Chondrocyte (in vitro differentiated cells): Measurements from ENCODE around the gene SLC39A8. TPM values are rescaled to one million over a fixed set of nuclear protein-coding genes. Genes with fewer than 3 reads are reported as not detected.
A peak's percentile ranks its signal among the peaks of the same experiment; 100 is the strongest.

Experiments
- DNase-seq: peaks from one replicate; pipeline ENCODE4 v3.0.0; 2021; ENCODE audit warnings: mixed read lengths, low spot score
- H3K27ac Mint-ChIP-seq: one replicate; pipeline ENCODE4 v1.8.0; 2021; ENCODE audit warnings: mild to moderate bottlenecking, moderate library complexity, mixed read lengths; ENCODE audit not compliant: unreplicated experiment
- H3K27me3 Mint-ChIP-seq: 2 replicates; pipeline ENCODE4 v1.8.0; 2021; ENCODE audit warnings: low read depth, mixed read lengths
- H3K36me3 Mint-ChIP-seq: 2 replicates; pipeline ENCODE4 v1.8.0; 2021; ENCODE audit warnings: low read depth, mixed read lengths
- H3K4me1 Mint-ChIP-seq: 2 replicates; pipeline ENCODE4 v1.8.0; 2021; ENCODE audit warnings: low read depth, mild to moderate bottlenecking, mixed read lengths
- H3K4me3 Mint-ChIP-seq: one replicate; pipeline ENCODE4 v1.8.0; 2021; ENCODE audit warnings: mild to moderate bottlenecking, moderate library complexity, mixed read lengths; ENCODE audit not compliant: unreplicated experiment
- H3K9me3 Mint-ChIP-seq: 2 replicates; pipeline ENCODE4 v1.8.0; 2021; ENCODE audit warnings: low read depth, mixed read lengths
- CTCF ChIP-seq: fragments of 200-600 bp; sonication (generic); IDR thresholded peaks from 2 replicates; pipeline ENCODE4 v1.5.0; 2021; ENCODE audit warnings: antibody characterized with exemption, mild to moderate bottlenecking, moderate library complexity
- total RNA-seq: library from RNA; stranded (reverse); gene quantifications from 3 replicates; pipeline ENCODE4 v1.2.1, GENCODE V29; 2021

The SLC39A8 gene
- total RNA-seq, 1 donor from 2014 or later: 1.8 TPM

GRCh38 chr4:102272318-102272717, 73.0 kb downstream of the SLC39A8 start:
- Mint-ChIP-seq H3K4me3 (no peak overlapping the region), H3K27ac (no peak overlapping the region), H3K9me3 (peaks cover 21% of the 10 kb centered on the region), H3K27me3 (no peaks in the 10 kb centered on the region), H3K36me3 (peaks cover 6% of the 10 kb centered on the region), H3K4me1 (no peaks in the 10 kb centered on the region)
- TF ChIP-seq CTCF: no peak
- DNase-seq: no peak

GRCh38 chr4:102268355-102268754, 76.9 kb downstream of the SLC39A8 start:
- Mint-ChIP-seq H3K27me3 (no peaks in the 10 kb centered on the region), H3K27ac (no peak overlapping the region), H3K4me3 (no peak overlapping the region), H3K36me3 (no peaks in the 10 kb centered on the region), H3K9me3 (no peaks in the 10 kb centered on the region), H3K4me1 (no peaks in the 10 kb centered on the region)
- no peak for TF ChIP-seq CTCF
- no peak for DNase-seq

GRCh38 chr4:102263024-102263787, 82.1 kb downstream of the SLC39A8 start:
- DNase-seq: no peak
- TF ChIP-seq CTCF: peak; percentile 91
- H3K4me1 Mint-ChIP-seq: peaks cover 3% of the 10 kb centered on the region
- no peak overlapping the region for H3K27ac Mint-ChIP-seq
- no peaks in the 10 kb centered on the region for H3K36me3 Mint-ChIP-seq
- peaks cover 1% of the 10 kb centered on the region for H3K27me3 Mint-ChIP-seq
- H3K4me3 Mint-ChIP-seq: no peak overlapping the region
- no peaks in the 10 kb centered on the region for H3K9me3 Mint-ChIP-seq

- TF ChIP-seq CTCF: no peak
- H3K9me3 Mint-ChIP-seq: no peaks in the 10 kb centered on the region
- no peak overlapping the region for H3K27ac Mint-ChIP-seq
- H3K27me3 Mint-ChIP-seq: peaks cover 1% of the 10 kb centered on the region
- H3K4me3 Mint-ChIP-seq: no peak overlapping the region
- no peaks in the 10 kb centered on the region for H3K36me3 Mint-ChIP-seq
- H3K4me1 Mint-ChIP-seq: peaks cover 3% of the 10 kb centered on the region
- DNase-seq: no peak
Observed at GRCh38 chr4:102259702-102260101, 85.6 kb downstream of the SLC39A8 start.

GRCh38 chr4:102259081-102259480, 86.2 kb downstream of the SLC39A8 start:
- H3K4me1 Mint-ChIP-seq: peaks cover 3% of the 10 kb centered on the region
- H3K27ac Mint-ChIP-seq: no peak overlapping the region
- peaks cover 1% of the 10 kb centered on the region for H3K27me3 Mint-ChIP-seq
- no peak overlapping the region for H3K4me3 Mint-ChIP-seq
- TF ChIP-seq CTCF: no peak
- no peak for DNase-seq
- H3K9me3 Mint-ChIP-seq: no peaks in the 10 kb centered on the region
- no peaks in the 10 kb centered on the region for H3K36me3 Mint-ChIP-seq
